HG02981 (cell line): ENCODE results near the gene LARP7.
A peak's percentile ranks its signal among the peaks of the same experiment; 100 is the strongest.
"Not testable (repeated sequence)": the region's sequence is repeated elsewhere in the genome, so short reads cannot be mapped to it uniquely, and the experiment has no call there.

Experiments
- ATAC-seq: cut with Tn5 transposase; IDR thresholded peaks from one replicate; pipeline ENCODE4 v1.9.1; 2021; ENCODE audit warnings: mild to moderate bottlenecking, moderate library complexity; ENCODE audit not compliant: unreplicated experiment

Gene LARP7

DNA sequence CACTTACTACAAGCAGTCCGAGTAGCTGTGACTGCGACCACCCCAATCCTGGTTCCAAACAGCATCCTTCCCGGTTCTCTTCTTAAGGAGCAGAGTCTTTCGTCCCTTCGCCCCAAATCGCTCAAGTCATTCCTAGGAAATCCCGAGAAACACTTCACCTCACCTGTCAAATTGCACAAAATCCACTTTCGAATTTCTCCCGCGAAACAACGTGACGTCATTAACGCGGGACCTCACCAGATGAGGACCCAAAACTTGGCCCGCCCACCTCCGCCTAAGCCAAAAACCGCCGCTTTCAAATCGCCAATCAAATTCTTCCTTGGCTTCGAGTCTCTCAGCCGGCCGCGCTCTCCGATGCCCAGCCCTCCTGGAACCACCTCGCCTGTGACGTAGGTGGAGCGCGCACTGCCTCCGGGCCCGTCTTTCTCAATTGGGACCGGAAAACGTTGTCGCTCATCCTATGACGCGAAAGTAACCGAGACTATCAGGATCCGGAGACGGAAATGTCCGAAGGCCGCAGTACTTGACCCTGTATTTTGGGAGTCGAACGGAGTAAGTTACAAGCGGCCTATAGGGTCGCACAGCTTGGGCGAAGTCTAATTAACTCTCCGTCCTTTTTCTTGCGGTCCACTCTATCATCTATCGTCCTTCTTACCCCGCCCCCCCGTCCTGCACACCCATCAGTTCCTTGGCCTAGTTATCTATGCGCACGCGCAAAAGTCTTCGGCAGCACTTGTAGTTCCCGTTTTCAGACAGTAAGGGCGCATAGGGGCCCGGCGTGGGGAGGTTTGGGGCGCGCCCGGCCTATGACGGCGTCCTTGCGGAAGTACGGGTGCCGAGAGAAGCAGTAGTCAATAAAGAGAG lies at the start of gene LARP7, which contains the start of gene ZGRF1:
Gene LARP7, plus strand, starts transcription at position 456 of the 864 bp plus-strand sequence. CDS start 7,527 bp downstream, outside the sequence.
Gene ZGRF1, minus strand, starts transcription at position 222 of the 864 bp plus-strand sequence. CDS start 3,733 bp downstream, outside the sequence.
- ATAC-seq, result peak; percentile 92

DNA sequence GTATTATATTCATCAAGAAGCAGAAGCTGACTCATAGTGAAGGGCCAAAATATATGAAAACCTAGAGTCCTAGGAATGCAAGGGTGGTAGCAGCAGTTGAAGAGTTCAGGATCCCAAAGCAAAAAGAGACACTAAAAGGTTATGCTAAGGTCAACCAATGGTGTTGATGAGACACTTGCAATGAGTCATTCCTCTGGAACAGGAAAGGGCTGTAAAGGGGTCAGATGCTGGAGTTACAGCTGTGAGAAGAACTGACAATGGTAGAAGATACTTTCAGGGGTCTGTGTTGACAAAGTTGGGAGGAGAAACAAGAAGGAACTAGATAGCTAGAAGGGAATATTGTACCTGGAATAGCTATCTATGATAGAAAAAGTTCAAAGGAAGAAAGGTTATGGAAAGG lies 47.7 kb upstream of the LARP7 start:
- ATAC-seq, result no peak

DNA sequence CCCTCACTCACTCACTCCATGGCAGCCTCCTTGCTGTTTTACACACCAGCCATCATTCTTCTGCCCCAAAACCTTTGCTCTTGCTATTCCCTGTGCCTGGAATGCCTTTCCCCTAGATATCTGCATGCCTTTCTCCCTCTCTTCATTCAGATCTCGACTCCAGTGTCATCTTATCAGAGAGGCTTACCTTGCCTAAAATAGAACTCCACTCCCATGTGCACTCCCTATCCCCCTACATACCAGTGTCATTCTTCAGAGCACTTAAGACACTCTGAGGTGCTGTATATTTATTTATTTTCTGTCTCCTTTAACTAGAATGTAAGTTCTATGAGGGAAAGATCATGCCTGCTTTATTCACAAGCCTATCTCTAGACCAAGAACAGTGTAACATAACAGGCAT lies 45.4 kb upstream of the LARP7 start:
- ATAC-seq, result no peak

DNA sequence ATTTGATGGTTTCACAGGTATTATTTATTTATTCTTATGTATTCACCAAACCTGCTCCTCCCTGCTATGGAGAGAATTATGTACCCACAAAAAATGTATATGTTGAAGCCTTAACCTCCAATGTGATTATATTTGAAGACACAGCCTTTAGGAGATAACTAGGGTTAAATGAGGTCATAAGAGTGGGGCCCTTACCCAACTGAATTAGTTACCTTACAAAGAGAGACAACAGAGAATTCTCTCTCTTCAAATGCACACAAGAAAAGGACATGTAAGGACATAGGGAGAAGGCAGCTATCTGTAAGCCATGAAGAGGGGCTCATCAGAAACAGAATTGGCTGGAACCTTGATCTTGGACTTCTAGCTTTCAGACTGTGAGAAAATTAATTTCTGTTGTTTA lies 44.2 kb upstream of the LARP7 start:
- no peak for ATAC-seq

DNA sequence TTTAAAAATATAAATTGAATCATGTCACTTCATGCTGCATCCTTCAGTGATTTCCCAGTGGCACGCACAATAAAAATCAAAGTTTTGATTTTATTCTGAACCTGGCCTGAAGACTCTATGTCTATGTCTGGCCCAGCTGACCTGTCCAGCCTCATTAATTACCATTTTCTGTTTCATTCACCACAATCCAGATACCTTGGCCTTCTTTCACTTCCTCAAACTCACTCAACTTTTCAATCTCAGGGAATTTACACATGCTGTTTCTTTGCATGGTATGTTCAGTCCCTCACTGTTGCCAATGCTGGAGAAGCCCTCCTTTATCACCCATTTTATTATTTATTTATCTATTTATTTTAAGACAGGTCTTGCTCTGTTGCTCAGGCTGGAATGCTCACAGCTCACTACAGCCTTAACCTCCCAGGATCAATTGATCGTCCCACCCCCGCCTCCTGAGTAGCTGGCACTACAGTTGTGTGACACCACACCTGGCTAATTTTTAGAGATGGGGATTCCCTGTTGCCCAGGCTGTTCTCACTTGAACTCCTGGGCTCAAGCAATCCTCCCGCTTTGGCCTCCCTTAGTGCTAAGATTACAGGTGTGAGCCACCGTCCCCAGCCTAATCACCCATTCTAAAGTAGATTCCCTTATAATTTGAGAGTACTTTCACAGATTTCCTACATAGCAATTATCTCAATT lies 43.4 kb upstream of the LARP7 start:
- ATAC-seq, result peak; percentile 65

DNA sequence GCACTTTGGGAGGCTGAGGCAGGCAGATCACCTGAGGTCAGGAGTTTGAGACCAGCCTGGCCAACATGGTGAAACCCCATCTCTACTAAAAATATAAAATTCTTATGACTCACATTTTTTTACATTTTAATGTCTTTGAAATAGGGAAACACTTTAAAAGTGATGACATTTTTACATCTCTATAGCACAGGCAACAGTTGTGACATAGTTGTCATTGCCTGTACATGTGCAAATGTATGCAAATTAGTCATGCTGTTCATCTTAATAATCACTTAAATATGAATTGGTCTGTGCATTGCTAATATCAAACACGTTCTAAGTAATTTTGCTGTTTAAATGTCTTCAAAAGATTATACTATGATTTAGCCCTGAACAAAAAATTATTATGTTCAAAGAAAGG lies 42.0 kb upstream of the LARP7 start:
- ATAC-seq, result no peak

DNA sequence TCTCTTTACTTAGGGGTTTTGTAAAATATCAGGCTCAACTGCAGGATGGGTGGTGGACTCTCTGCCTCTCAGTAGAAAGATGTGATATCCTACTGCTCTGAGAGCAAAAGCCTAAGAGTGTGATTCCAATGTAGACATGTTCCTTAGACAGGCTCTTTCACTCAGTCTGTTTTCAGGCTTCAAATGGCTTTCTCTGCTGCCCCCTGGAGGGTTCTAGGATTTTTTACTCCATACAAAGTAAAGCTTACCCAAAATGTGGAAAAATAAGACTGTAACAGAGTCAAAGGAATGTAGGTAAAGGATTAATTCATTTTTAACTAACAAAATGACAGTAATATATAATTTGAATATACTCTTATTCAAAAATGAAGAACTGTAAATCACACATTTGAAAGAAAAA lies 32.4 kb upstream of the LARP7 start:
- no peak for ATAC-seq

DNA sequence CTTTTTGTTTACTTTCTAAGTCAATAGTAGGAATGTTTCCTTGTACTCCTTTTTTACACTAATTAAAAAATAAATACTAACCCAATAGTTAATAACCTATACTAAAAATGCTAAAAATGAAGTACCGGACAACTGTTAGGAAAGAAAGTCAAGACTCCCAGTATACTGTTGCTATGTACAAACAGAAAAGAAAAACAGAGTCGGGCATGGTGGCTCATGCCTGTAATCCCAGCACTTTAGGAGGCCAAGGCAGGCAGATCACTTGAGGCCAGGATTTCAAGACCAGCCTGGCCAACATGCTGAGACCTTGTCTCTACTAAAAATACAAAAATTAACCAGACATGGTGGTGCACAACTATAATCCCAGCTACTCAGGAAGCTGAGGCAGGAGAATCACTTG lies 24.1 kb upstream of the LARP7 start:
- not testable (repeated sequence) for ATAC-seq

DNA sequence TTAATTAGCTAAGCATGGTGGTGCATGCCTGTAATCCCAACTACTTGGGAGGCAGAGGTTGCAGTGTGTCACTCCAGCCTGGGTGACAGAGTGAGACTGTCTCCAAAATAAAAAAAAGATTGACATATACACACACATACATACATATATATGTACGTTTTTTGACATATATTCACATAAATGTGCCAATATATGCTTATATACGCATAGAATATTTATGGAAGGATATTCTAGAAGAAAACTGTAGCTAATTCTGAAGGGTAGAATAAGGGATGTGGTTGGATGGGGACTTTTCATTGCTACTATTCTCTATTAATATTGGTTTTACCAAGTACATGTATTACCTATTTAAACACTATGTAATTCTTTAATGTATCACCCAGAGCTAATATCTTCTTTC lies 20.0 kb upstream of the LARP7 start:
- no peak for ATAC-seq

DNA sequence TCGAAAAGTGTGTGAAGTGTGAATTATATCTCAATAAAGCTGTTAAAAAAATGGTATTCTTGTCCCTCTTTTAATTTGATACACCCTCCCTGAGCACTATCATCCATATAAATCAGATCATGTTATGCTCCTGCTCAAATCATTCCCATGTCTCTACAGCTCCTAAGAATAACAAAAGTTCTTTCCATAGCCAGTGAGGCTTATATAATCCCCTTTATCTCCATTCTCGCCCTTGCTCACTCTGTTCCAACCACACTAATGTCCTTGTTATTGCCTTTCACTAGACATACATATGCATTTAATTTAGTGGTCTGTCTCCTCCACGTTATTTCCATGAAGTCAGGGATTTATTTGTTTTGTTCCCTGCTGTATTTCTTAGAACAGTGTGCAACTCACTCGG lies 10.7 kb upstream of the LARP7 start:
- ATAC-seq, result no peak

DNA sequence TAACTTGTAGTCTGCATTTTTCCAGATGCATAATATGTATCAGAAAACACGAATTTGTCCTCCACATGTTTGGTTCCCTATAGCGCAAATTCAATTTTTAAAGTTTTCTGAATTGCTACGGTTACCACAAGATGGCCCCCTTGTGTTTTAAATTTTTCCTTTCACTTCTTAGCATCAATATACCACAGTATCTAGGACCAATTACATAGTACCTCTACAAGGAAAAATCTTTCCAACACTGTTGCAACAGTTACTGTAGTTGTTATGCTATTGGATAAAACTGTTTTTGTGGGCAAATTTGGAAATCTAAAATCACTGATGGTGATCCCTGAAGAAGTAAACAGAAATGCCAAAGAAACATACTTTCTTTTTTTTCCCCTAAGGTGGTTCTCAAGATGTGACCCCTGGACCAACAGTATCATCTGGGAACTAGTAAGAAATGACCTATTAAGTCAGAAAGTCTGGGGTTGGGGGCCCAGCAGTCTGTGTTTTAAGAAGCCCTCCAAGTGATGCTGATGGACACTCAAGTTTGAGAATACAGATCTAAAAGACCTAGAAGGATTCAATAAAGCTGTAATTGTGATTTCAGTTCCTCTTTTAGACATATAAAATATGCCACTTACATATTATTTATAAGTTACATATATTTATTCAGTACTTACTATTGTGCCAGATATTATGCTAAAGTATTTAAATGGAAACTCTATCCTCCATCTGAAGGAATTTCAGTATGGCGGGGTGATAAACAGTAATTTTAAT lies 3.3 kb upstream of the LARP7 start:
- no peak for ATAC-seq

DNA sequence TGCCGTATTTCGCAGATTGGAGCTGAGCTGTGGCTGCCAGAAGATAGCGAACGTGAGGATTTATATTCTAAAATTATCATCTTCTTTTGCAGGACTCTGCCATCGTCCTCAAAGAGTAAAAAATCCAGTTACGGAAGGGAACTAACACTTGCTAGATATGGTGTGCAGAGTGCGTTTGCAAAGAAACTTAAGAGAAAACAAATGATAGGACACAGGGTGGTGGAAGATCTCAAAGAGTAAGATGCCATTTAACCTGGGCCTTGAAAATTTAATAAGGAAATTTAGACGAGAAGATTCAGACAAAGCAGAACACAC lies 566 bp downstream of the LARP7 start:
- no peak for ATAC-seq

DNA sequence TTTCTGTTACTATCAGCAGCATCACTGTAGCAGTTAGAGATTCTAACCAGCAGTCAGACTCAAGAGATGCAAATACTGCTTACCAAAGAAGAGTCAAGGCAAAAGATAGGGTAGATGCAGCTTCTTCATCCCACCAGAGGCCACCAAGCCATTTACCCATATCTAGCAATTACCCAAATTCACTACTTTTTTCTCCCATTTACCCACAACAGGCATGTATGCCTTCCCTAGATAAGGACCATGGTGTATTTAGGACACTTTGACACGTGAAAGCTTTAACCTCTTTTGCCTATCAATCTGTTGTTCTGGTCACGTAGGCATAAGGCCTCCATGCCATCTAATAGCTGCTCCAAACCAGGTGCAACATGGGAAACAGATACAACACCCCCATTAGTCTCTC lies 5.6 kb downstream of the LARP7 start:
- ATAC-seq, result no peak

DNA sequence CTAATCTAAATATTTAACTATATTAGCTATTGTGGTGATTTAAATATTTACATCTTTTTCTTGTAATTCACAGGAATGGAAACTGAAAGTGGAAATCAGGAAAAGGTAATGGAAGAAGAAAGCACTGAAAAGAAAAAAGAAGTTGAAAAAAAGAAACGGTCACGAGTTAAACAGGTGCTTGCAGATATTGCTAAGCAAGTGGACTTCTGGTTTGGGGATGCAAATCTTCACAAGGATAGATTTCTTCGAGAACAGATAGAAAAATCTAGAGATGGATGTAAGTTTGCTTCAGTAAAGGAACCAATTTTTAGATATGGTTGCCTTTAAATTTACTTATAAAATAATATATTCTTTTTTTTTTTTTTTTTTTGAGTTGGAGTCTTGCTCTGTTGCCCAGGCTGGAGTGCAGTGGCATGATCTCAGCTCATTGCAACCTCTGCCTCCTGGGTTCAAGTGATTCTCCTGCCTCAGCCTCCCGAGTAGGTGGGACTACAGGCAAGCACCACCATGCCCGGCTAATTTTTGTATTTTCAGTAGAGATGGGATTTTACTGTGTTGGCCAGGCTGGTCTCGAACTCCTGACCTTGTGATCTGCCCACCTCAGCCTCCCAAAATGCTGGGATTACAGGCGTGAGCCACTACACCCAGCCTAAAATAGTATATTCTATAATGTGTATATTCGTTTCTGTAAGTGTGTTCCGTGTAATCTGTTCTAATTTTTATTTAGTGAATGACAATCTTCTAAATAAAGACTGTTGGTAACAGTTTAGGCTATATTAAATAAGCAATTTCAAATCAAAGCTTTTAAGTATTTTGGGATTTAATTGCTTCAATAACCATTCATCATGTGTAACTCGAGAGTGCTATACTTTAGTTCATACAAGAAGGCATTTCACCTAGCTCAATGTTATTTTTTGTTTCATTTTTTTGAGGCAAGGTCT lies 7.9 kb downstream of the LARP7 start:
- not testable (repeated sequence) for ATAC-seq

DNA sequence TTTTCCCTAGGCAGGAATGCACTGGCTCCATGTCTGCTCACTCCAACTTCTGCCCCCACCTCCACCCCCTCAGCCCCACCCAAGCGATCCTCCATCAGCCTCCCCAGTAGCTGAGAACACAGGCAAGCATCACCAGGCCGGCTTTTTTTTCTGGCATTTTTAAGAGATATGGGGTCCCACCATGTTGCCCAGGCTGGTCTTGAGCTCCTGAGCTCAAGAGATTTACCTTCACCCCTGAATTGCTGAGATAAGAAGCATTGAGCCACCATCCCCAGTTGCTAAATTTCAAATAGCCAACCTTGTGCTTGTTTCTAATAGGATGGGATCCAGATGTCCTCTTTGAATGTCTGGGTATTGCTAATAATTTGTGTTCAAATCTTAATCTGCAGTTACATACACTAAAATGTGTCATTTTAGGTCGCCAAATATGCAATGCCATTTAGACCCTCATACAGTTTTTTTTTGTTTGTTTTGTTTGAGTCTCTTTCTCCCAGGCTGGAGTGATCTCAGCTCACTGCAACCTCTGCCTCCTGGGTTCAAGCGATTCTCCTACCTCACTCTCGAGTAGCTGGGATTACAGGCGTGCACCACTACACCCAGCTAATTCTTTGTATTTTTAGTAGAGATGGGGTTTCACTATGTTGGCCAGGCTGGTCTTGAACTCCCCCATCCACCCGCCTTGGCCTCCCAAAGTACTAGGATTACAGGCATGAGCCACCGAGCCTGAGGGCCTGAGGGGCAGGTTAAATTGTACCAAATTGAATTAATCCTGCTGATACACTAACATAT lies 8.8 kb downstream of the LARP7 start:
- no peak for ATAC-seq

DNA sequence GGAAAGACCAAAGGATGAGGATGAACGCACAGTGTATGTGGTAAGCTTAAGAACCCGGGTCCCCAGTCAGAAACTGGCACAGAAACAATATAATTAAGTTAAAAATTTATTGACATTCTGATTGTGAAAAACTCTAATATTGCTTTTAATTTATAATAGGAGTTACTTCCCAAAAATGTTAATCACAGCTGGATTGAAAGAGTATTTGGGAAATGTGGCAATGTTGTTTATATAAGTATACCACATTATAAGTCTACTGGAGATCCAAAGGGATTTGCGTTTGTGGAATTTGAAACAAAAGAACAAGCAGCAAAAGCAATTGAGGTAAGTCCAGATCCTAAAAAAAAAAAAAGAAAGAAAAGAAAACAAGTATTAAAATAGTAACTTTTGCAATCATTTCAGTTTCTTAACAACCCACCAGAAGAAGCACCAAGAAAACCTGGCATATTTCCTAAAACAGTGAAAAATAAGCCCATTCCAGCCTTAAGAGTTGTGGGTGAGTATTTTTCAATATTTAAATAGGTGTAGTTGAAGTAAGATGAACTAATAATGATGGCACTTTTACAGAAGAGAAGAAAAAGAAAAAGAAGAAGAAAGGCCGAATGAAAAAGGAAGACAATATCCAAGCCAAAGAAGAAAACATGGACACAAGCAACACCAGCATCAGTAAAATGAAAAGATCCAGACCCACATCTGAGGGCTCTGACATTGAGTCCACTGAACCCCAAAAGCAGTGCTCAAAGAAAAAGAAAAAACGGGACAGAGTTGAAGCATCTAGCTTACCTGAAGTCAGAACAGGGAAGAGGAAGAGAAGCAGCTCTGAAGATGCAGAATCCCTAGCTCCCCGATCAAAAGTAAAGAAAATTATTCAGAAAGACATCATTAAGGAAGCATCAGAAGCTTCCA lies 9.9 kb downstream of the LARP7 start:
- no peak for ATAC-seq

DNA sequence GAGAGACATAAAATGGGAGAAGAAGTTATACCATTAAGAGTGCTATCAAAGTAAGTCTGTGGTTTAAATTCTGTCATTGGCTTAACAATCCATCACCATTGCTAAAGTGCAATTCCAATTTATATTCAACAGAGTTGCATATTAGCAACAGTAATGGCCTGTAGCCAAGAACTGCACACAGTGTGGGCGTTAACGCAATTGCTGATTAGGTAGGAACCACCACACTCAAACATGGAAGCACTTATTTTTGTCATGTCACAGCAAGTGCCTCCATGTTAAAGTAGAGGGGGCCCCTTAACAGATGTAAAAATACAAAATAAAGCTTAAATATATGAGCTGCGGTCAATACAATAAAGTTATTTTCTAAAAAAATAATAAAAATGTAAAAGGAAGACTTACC lies 10.8 kb downstream of the LARP7 start:
- ATAC-seq, result no peak

DNA sequence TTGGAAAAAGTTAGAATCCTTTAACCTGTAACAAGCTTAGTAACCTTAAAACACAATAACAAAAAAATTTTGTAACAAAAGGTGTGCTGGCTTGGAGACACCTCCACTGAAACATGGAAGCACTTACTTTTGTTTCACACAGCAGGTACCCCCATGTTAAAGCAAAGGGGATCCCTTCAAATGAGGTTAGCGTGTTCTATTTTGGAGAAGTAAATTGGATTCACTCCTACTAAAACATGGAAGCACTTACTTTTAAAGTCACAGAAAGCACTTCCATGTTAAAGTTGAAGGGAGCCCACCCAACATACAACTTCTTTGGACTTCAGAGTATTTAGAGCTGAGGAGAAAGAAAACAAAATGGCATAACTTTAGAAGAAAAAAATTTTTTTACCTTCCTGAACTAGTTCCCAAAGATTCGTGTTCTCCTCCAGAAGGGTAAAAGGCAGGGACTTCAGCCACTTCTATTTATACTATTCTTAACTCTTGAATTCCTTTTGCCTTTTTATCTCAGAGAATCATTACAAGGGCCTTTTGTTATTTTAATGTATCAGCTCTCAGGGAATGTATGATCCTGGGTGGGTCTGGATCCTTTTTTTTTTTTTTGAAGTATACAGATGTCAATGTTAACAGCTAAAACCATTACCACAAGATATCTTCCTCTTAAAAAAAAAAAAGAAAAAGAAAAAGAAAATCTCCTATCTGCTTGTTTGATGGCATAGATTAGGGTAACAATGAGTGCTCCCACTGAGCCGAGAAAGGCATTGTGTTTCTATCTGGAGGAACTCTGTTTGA lies 11.5 kb downstream of the LARP7 start:
- no peak for ATAC-seq
